ENCODE data around the gene LRGUK. TPM values are rescaled to one million over a fixed set of nuclear protein-coding genes. Genes with fewer than 3 reads are reported as not detected.
"Not testable (repeated sequence)": the region's sequence is repeated elsewhere in the genome, so short reads cannot be mapped to it uniquely, and the experiment has no call there.

Gene LRGUK
- total RNA-seq, 1 experiment from 2014 or later: 1.9 TPM

DNA sequence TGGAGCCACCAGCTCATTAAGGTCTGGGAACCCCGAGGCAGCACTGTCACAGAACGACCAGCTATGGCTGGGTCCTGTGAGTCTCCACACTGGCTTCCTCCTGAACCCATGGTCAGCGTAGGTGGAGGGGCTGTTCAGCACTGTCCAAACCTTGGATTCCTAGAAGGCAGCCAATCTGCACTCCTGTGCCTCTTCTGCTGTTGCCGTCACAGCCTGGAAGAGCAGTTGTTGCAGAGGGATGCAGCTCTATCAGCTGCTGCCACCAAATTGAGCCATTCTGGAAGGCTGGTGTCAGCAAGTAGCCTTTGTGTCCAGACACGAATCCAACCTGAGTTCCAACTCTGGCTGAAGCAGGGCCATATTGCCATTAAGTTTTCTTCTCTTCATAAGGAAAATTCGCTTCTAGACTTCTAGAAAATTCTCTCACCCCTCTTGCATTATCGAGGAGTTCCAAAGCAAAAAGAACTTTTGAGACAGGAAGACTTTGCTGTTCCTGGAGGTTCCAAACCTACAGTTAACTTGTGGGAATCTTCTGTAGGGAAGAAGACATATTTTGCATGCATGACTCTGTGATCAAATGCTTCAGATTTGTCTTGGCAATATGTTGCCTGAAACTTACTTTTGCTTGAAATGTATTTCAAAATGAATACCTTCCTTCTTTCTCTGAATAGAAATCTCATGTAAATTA is 84.0 kb downstream of the LRGUK start:
- DNase-seq: no peak
- H4K20me1 ChIP-seq (ENCODE audit: insufficient read depth, low read depth, low read length): no peaks in the 10 kb centered on the region
- no peak overlapping the region for H2AFZ ChIP-seq (ENCODE audit: low read length)
- H3K4me1 ChIP-seq (ENCODE audit: low read length): no peaks in the 10 kb centered on the region
- no peaks in the 10 kb centered on the region for H3K27me3 ChIP-seq (ENCODE audit: low read length)
- no peaks in the 10 kb centered on the region for H3K9me3 ChIP-seq (ENCODE audit: low read length)
- H3K4me3 ChIP-seq (ENCODE audit: low read length): no peak overlapping the region
- no peaks in the 10 kb centered on the region for H3K9me2 ChIP-seq (replicated peaks; ENCODE audit: insufficient read depth, low read length)
- H3K36me3 ChIP-seq (ENCODE audit: insufficient read depth, low read length): no peaks in the 10 kb centered on the region
- no peak overlapping the region for H3K27ac ChIP-seq (ENCODE audit: low read length)
- H3K9ac ChIP-seq (ENCODE audit: low read length): no peak overlapping the region
- no peaks in the 10 kb centered on the region for H3K79me2 ChIP-seq (ENCODE audit: low read length)
- no peak overlapping the region for H3K4me2 ChIP-seq (ENCODE audit: low read depth, low read length, poor library complexity, severe bottlenecking)

DNA sequence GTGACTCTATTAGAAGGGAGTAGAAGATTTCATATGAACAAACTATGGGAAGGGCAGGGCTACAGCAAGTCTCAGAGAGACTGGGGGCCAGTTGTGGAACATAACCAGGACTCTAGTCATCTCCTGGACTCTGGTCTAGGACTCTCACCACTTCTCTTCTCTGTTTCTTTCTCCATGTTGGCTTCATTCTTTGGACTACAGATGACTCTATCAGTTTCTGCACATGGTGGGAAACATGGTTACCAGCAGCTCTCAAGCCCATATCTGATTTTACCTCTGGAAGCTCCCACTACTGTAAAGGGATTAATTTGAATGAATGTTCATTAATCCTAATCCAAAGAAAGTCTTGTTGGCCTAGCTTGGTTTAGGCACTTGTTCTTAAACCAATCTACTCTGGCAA is 84.7 kb downstream of the LRGUK start:
- Histone ChIP-seq H3K79me2 (ENCODE audit: low read length) (no peaks in the 10 kb centered on the region), H3K9me2 (replicated peaks; ENCODE audit: insufficient read depth, low read length) (no peaks in the 10 kb centered on the region), H3K4me3 (ENCODE audit: low read length) (no peak overlapping the region), H3K9me3 (ENCODE audit: low read length) (no peaks in the 10 kb centered on the region), H2AFZ (ENCODE audit: low read length) (no peak overlapping the region), H3K27me3 (ENCODE audit: low read length) (no peaks in the 10 kb centered on the region), H3K4me1 (ENCODE audit: low read length) (no peaks in the 10 kb centered on the region), H3K4me2 (ENCODE audit: low read depth, low read length, poor library complexity, severe bottlenecking) (no peak overlapping the region), H4K20me1 (ENCODE audit: insufficient read depth, low read depth, low read length) (no peaks in the 10 kb centered on the region), H3K9ac (ENCODE audit: low read length) (no peak overlapping the region), H3K36me3 (ENCODE audit: insufficient read depth, low read length) (no peaks in the 10 kb centered on the region), H3K27ac (ENCODE audit: low read length) (no peak overlapping the region)
- DNase-seq: no peak

DNA sequence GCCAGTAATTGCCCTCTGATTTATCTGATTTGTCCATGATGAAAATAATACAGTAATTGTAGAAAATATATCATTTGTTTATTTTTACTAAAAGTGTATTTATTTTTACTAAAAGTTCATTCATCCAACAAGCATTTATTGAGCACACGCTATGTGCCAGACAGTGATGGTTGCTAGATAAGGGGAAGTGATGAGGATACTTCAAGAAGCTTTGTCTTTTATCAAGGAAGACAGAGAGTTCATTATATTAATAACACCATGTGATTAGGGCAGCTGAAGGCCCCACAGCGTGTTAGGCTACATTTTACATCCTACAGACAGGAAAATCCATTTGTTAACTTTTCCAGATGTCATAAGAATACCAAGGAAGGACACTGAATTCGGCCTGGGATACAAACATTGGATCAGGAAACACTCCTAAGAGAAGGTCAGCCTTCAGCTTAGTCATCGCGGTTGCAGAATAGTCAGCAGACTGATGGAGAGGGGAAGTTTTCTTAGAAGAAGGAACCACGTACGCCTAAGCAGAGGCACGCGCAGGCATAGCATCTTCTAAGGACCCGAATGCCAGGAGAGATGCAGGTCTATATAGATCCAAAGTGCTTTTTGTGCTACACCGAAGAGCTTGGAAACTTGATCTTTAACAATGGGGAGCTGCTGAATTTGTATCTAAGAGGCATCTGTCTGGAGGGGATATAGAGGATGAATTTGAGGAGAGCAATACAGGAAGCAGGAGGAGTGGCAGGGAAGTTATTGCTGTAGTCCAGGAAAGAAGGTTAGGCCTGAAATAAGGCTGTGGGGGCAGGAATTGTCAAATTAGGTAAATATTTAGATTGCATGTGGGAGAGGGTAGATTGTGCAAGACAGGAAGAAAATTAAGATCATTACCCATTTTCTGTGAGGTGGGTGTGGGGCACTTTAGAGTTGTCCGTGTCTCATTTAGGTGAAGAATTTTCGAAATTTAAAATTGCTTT is 85.7 kb downstream of the LRGUK start:
- no peak overlapping the region for H3K27ac ChIP-seq (ENCODE audit: low read length)
- H4K20me1 ChIP-seq (ENCODE audit: insufficient read depth, low read depth, low read length): no peaks in the 10 kb centered on the region
- H3K4me2 ChIP-seq (ENCODE audit: low read depth, low read length, poor library complexity, severe bottlenecking): no peak overlapping the region
- H2AFZ ChIP-seq (ENCODE audit: low read length): no peak overlapping the region
- no peaks in the 10 kb centered on the region for H3K79me2 ChIP-seq (ENCODE audit: low read length)
- H3K9me2 ChIP-seq (replicated peaks; ENCODE audit: insufficient read depth, low read length): no peaks in the 10 kb centered on the region
- H3K9me3 ChIP-seq (ENCODE audit: low read length): no peaks in the 10 kb centered on the region
- no peaks in the 10 kb centered on the region for H3K4me1 ChIP-seq (ENCODE audit: low read length)
- H3K36me3 ChIP-seq (ENCODE audit: insufficient read depth, low read length): no peaks in the 10 kb centered on the region
- no peak overlapping the region for H3K4me3 ChIP-seq (ENCODE audit: low read length)
- H3K9ac ChIP-seq (ENCODE audit: low read length): no peak overlapping the region
- H3K27me3 ChIP-seq (ENCODE audit: low read length): no peaks in the 10 kb centered on the region
- DNase-seq: no peak

DNA sequence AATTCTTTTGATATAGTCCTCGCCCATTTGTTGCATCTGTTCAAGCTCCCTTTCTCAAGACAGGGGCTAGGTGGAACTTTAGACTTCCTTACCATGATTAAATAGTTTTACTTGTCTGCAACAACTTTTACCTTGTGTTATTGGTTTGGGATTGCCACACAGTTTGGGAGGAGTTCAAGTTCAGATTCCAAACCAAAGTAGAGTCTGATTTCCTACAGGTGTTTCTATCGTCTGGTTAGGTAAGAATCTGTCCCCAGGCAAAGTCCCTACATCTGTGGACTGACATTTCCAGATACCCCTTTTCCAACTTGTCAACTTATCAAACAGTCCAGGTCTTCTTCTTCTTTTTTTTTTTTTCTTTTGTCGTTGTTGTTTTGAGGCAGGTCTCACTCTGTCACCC is 93.1 kb downstream of the LRGUK start:
- Histone ChIP-seq H3K27me3 (ENCODE audit: low read length) (no peaks in the 10 kb centered on the region), H3K27ac (ENCODE audit: low read length) (no peak overlapping the region), H3K4me1 (ENCODE audit: low read length) (no peaks in the 10 kb centered on the region), H4K20me1 (ENCODE audit: insufficient read depth, low read depth, low read length) (no peaks in the 10 kb centered on the region), H3K4me2 (ENCODE audit: low read depth, low read length, poor library complexity, severe bottlenecking) (no peak overlapping the region), H2AFZ (ENCODE audit: low read length) (no peak overlapping the region), H3K79me2 (ENCODE audit: low read length) (no peaks in the 10 kb centered on the region), H3K36me3 (ENCODE audit: insufficient read depth, low read length) (no peaks in the 10 kb centered on the region), H3K4me3 (ENCODE audit: low read length) (no peak overlapping the region), H3K9me2 (replicated peaks; ENCODE audit: insufficient read depth, low read length) (no peaks in the 10 kb centered on the region), H3K9ac (ENCODE audit: low read length) (no peak overlapping the region), H3K9me3 (ENCODE audit: low read length) (no peaks in the 10 kb centered on the region)
- DNase-seq: no peak

DNA sequence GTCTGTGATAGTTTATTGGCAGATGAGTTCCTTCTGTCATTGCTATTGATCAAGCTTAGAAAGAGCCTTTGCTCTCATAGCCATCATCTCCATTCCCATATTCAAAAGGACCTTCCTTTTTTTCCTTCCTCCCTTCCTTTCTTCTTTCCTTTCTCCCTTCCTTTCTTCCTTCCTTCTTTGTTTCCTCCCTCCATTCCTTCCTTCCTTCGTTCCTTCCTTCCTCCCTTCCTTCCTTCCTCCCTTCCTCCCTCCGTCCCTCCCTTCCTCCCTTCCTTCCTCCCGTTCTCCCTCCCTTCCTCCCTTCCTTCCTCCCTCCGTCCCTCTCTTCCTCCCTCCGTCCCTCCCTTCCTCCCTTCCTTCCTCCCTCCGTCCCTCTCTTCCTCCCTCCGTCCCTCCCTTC is 104.2 kb downstream of the LRGUK start:
- not testable (repeated sequence) for H3K4me2 ChIP-seq (ENCODE audit: low read depth, low read length, poor library complexity, severe bottlenecking); H2AFZ ChIP-seq (ENCODE audit: low read length); H3K9me2 ChIP-seq (replicated peaks; ENCODE audit: insufficient read depth, low read length); H3K27ac ChIP-seq (ENCODE audit: low read length); H3K9me3 ChIP-seq (ENCODE audit: low read length); H3K4me1 ChIP-seq (ENCODE audit: low read length); H3K4me3 ChIP-seq (ENCODE audit: low read length); H3K27me3 ChIP-seq (ENCODE audit: low read length); H3K36me3 ChIP-seq (ENCODE audit: insufficient read depth, low read length); H3K79me2 ChIP-seq (ENCODE audit: low read length); DNase-seq; H3K9ac ChIP-seq (ENCODE audit: low read length); H4K20me1 ChIP-seq (ENCODE audit: insufficient read depth, low read depth, low read length)

DNA sequence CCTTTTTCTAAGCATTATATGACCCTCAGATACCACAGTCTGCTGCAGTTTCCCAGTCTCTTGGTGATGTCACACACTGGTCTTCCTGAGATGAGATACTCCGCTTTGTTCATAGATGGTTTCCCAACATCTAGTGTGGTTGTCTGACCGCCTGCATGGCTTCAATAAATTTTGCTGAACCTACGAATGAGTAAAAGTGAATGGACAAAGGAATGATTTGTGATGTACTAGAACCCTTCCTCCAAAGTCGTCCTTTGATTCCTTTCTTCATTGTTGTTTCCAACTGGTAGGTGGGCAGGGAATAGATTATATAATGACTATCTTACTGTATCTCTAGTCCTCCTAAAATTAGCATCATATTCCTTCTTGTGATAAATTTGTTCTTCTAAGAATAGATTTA is 107.1 kb downstream of the LRGUK start:
- Histone ChIP-seq H3K27me3 (ENCODE audit: low read length) (no peaks in the 10 kb centered on the region), H3K4me3 (ENCODE audit: low read length) (no peak overlapping the region), H3K4me1 (ENCODE audit: low read length) (no peaks in the 10 kb centered on the region), H2AFZ (ENCODE audit: low read length) (no peak overlapping the region), H3K27ac (ENCODE audit: low read length) (no peak overlapping the region), H3K9me2 (replicated peaks; ENCODE audit: insufficient read depth, low read length) (no peaks in the 10 kb centered on the region), H3K79me2 (ENCODE audit: low read length) (no peaks in the 10 kb centered on the region), H3K9me3 (ENCODE audit: low read length) (no peaks in the 10 kb centered on the region), H3K4me2 (ENCODE audit: low read depth, low read length, poor library complexity, severe bottlenecking) (no peak overlapping the region), H4K20me1 (ENCODE audit: insufficient read depth, low read depth, low read length) (no peaks in the 10 kb centered on the region), H3K36me3 (ENCODE audit: insufficient read depth, low read length) (no peaks in the 10 kb centered on the region), H3K9ac (ENCODE audit: low read length) (no peak overlapping the region)
- DNase-seq: no peak

DNA sequence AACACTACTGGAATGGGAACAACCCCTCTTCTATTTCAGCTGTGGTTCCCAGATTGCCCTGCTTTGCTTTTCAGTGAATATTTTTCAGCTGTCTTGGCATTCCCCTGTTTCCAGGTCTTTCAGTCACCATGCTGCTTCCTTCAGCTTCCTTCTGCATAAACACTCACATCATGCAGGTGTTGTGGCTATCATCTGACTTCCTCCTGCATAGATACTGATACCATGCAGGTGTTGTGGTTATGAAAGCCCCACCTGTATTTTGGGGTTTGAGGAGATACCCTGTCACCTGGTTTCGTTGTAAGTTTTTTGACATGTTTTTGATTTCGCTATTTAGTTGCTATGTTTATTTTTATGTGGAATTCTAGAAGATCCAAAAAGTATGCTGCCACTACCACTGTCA is 118.1 kb downstream of the LRGUK start:
- no peaks in the 10 kb centered on the region for H3K4me1 ChIP-seq (ENCODE audit: low read length)

DNA sequence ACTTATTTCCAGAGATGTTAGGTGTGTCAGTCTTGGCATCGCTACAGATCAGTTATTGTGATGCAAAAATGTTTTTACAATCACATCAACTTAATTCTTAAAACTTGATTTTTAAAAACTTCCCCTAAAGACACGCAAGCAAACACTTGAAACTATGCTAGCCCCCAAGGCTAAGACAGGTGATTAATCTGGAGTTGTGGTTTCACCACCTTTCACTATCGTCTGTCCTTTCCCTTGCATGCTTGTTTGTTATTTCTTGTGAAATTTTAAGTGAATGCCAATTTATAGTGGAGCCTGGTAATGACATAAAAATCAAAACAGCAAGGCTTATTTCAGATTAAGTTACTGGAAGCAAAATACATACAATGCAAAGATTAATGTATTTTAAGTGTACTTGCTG is 119.2 kb downstream of the LRGUK start:
- H3K79me2 ChIP-seq (ENCODE audit: low read length): no peaks in the 10 kb centered on the region
- H3K4me2 ChIP-seq (ENCODE audit: low read depth, low read length, poor library complexity, severe bottlenecking): no peak overlapping the region
- no peaks in the 10 kb centered on the region for H3K27me3 ChIP-seq (ENCODE audit: low read length)
- H3K4me1 ChIP-seq (ENCODE audit: low read length): no peaks in the 10 kb centered on the region
- no peaks in the 10 kb centered on the region for H3K9me3 ChIP-seq (ENCODE audit: low read length)
- H4K20me1 ChIP-seq (ENCODE audit: insufficient read depth, low read depth, low read length): no peaks in the 10 kb centered on the region
- no peak overlapping the region for H3K27ac ChIP-seq (ENCODE audit: low read length)
- DNase-seq: no peak
- no peak overlapping the region for H2AFZ ChIP-seq (ENCODE audit: low read length)
- no peak overlapping the region for H3K9ac ChIP-seq (ENCODE audit: low read length)
- no peak overlapping the region for H3K4me3 ChIP-seq (ENCODE audit: low read length)
- H3K9me2 ChIP-seq (replicated peaks; ENCODE audit: insufficient read depth, low read length): no peaks in the 10 kb centered on the region
- no peaks in the 10 kb centered on the region for H3K36me3 ChIP-seq (ENCODE audit: insufficient read depth, low read length)

More for the DNA sequence above, 118.1 kb downstream of the LRGUK start:
- no peak overlapping the region for H2AFZ ChIP-seq (ENCODE audit: low read length)
- no peak for DNase-seq
- no peak overlapping the region for H3K4me3 ChIP-seq (ENCODE audit: low read length)
- H4K20me1 ChIP-seq (ENCODE audit: insufficient read depth, low read depth, low read length): no peaks in the 10 kb centered on the region
- no peaks in the 10 kb centered on the region for H3K79me2 ChIP-seq (ENCODE audit: low read length)
- H3K9me2 ChIP-seq (replicated peaks; ENCODE audit: insufficient read depth, low read length): no peaks in the 10 kb centered on the region
- no peaks in the 10 kb centered on the region for H3K27me3 ChIP-seq (ENCODE audit: low read length)
- no peak overlapping the region for H3K27ac ChIP-seq (ENCODE audit: low read length)
- no peak overlapping the region for H3K9ac ChIP-seq (ENCODE audit: low read length)
- H3K9me3 ChIP-seq (ENCODE audit: low read length): no peaks in the 10 kb centered on the region
- H3K4me2 ChIP-seq (ENCODE audit: low read depth, low read length, poor library complexity, severe bottlenecking): no peak overlapping the region
- no peaks in the 10 kb centered on the region for H3K36me3 ChIP-seq (ENCODE audit: insufficient read depth, low read length)

All from Karpas-422 (cell line).